D721Med (cell line): Measurements from ENCODE around the gene STC2.

Experiments used
- DNase-seq: peaks from one replicate; pipeline ENCODE4 v3.0.0; 2011; ENCODE audit warnings: low spot score; ENCODE audit not compliant: insufficient read length
- FAIRE-seq: peaks from 2 replicates; lab custom pipeline; 2011; peaks lifted over from hg19 to GRCh38; lab: Jason Lieb, UNC
- TF ChIP-seq, protein P1 (sequence below): IDR thresholded peaks from 2 replicates; pipeline ENCODE4 v1.5.1; 2012; ENCODE audit warnings: mild to moderate bottlenecking, control low read depth; ENCODE audit not compliant: insufficient read depth; ENCODE audit errors: missing control alignments

The STC2 gene

DNA sequence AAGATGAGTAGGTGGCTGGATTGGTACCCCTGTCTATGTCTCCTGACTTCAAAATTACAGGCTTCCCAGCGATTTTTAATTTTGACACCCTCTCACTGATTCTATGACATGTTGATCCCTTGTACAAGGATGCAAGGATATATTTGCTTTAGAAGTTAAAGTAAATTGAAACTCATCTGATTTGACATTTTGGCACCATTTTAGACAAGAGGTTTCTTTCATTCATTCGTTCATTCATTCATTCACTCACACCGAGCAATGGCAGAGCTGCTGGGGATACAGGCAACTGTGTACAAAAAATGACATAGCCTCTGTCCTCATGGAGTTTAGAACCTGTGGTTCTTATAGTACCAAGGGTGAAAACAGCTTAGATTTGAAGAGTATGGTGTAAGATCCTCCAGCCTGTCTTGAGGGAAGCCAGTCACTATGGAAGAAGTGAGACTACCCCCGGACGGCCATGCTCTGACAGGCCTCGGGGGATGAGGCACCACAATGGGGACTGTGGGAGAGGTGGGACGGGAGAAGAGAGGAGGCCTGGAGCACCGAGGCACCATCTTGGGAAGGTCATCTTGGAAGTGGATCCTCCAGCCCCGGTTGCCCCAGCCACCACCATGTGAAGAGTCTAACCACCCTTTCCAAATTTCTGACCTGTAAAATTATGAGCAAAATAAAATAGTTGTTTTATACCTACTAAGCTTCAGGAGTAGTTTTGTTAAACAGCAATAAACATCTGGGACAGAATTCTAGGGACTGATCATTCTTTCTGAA lies 16.2 kb downstream of the STC2 start:
- FAIRE-seq, result no peak
- no peak for DNase-seq

DNA sequence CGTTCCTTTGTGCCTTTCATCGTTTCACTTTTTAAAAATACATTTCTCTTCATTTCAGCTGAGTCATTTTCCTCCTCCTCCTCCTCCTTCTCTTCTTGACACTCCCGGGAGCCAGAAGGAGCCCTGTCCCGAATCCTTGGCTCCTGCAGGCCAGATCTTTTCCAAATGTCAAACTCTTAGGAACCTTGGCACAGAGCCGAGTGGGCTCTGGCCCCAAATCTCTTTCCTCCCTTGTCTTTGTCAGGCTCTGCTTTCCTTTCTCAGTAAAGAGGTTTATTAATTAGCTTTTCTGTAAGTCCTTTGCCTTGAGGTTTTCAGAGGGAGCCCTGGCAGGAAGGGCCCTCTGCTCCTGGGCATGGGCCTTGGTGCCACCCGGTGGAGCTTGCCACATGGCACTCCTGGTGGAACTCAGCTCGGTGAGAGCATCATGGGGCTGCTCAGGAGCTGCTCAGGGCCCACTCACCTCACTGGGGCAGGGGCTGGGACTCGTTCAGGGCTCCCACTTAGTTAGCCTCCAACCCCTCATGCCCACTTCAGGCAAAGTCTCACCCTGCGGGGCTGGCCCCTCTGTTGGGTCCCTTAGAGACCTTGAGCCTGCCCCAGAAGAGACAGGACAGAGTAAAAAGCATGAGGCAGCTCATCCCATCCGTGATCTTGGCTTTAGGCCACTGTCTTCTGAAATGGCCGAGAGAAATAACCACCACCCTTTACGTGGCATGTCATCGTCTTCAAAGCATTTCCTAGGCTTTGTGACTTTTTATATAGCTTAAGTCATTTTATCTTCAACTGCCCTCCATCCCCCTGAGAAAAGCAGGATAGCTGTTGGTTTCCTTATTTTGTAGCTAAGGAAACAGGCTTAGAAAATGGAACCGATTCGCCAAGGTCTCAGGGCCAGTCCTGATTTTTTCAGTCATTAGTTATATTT lies 17.1 kb downstream of the STC2 start:
- DNase-seq, result no peak
- TF ChIP-seq, protein P1, sequence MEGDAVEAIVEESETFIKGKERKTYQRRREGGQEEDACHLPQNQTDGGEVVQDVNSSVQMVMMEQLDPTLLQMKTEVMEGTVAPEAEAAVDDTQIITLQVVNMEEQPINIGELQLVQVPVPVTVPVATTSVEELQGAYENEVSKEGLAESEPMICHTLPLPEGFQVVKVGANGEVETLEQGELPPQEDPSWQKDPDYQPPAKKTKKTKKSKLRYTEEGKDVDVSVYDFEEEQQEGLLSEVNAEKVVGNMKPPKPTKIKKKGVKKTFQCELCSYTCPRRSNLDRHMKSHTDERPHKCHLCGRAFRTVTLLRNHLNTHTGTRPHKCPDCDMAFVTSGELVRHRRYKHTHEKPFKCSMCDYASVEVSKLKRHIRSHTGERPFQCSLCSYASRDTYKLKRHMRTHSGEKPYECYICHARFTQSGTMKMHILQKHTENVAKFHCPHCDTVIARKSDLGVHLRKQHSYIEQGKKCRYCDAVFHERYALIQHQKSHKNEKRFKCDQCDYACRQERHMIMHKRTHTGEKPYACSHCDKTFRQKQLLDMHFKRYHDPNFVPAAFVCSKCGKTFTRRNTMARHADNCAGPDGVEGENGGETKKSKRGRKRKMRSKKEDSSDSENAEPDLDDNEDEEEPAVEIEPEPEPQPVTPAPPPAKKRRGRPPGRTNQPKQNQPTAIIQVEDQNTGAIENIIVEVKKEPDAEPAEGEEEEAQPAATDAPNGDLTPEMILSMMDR, result no peak
- FAIRE-seq, result no peak

More for the DNA sequence above, 16.2 kb downstream of the STC2 start:
- TF ChIP-seq, protein P1, result no peak

DNA sequence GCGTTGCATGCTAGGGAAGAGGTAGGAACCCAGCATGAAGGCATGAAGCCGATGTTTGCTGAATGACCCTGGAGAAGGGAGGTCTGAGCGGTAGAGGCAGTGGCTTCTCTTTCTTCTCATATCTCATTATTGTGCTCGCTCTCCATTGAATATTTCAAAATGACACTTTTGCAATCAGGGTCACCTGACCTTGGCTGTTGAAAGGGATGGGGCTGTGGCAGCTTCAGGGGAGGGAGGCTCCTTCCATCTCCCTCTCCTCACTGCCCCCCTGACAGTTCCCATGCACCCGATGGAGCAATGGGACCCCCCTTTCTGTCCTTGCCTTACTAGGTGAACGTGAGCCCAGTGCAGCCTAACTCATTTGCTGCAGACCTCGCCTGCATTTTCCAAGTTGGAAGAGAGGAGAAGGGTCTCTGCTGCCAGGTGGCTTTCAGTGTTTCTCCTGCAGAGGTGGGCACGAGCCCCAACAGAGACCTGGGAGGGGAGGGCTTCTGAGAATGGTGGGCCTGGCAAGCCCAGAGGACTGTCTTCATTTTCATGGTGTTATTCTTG lies 17.9 kb downstream of the STC2 start:
- DNase-seq, result no peak
- FAIRE-seq, result no peak
- TF ChIP-seq, protein P1, result no peak

DNA sequence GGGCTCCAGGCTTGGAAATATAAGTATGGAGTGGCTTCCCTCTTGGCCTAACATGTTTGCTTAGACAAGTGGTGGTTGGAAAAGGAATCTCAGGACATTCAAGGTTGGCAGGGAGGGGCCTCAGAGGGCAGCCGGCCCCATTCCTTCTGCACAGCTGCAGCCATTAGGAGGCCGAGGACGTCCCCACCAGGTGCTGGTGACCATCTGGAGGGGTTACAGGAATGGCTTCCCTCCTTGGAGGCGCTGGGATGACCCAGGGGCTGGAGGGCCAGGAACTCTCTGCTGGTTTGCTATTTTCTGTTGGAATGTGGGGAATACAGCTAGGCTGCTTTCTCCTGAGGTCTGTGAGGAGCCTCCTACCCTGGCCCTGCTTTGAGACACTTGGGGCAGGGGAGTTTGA lies 18.5 kb downstream of the STC2 start:
- FAIRE-seq, result no peak
- TF ChIP-seq, protein P1, result no peak
- DNase-seq, result no peak

DNA sequence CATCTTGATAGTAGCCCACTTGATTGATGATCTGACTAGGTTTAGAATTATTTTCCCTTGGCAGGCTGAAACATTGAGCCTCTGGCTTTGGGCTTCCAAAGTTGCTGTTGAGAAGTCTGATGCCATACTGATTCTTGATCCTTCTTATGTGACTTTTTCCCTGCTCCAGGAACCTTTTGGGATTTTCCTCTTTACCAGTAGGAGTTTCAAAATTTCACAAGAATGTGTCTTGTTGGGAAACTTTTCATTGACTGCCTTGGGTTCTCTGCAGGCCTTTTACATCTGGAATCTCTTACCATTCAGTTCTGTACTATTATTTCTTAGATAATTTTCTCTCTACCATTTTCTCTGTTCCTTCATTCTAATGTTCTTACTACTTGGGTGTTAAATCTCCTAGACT lies 20.0 kb downstream of the STC2 start:
- TF ChIP-seq, protein P1, result no peak
- DNase-seq (no peak), FAIRE-seq (no peak)

DNA sequence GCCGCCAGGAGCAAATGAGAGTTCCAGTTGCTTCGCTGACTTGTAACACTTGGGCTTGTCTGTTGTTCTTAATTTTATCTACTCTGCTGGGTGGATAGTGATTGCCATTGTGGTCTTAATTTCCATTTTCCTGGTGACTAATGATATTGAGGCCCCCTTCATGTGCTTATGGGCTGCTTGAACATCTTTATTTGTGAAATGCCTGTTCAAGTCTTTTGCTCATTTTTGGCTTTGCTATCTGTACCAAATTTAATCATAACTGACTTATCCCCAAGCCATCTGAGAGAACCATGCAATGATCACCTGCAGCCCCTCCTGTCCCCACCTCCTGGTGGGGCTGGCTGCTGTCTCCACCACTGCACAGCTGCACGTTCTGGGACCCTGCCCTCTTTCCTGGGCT lies 20.5 kb downstream of the STC2 start:
- TF ChIP-seq, protein P1, result no peak
- DNase-seq, result no peak
- no peak for FAIRE-seq
